K562 (cell line): ENCODE measurements around the gene PRDX3. TPM values are rescaled to one million over a fixed set of nuclear protein-coding genes. Genes with fewer than 3 reads are reported as not detected.

Source experiments
- BRF1 ChIP-seq: IDR thresholded peaks from 3 replicates; pipeline ENCODE4 v1.6.1; 2011; ENCODE audit warnings: borderline replicate concordance, mild to moderate bottlenecking; ENCODE audit not compliant: insufficient read length; ENCODE audit errors: extremely low read depth
- CREB3 ChIP-seq: fragments of 450-650 bp; conservative IDR thresholded peaks from 2 replicates; pipeline ENCODE4 v1.6.1; 2016; ENCODE audit warnings: missing genetic modification characterization, low read depth, mild to moderate bottlenecking, missing compliant biosample characterization, moderate library complexity
- E2F5 ChIP-seq: sonication (generic); formaldehyde crosslinking; IDR thresholded peaks from 2 replicates; pipeline ENCODE4 v1.8.0; 2022; ENCODE audit warnings: mild to moderate bottlenecking, missing genetic modification reagents
- HDAC1 ChIP-seq, 2 experiments: fragments of 450-650 bp; IDR thresholded peaks; 2 replicates each; pipeline ENCODE4 v1.6.1; 2016 to 2017; ENCODE audit warnings: inconsistent platforms in 1 of 2, mild to moderate bottlenecking in 1 of 2, moderate library complexity in 1 of 2
- HES1 ChIP-seq: fragments of 450-650 bp; IDR thresholded peaks from 2 replicates; pipeline ENCODE4 v1.6.1; 2016; ENCODE audit warnings: low read depth, mild to moderate bottlenecking, moderate library complexity
- IRF1 ChIP-seq: sonication (generic); formaldehyde crosslinking; IDR thresholded peaks from 2 replicates; pipeline ENCODE4 v1.8.0; 2022; ENCODE audit warnings: missing genetic modification reagents, mild to moderate bottlenecking, borderline replicate concordance
- KLF13 ChIP-seq: fragments of 450-650 bp; IDR thresholded peaks from 2 replicates; pipeline ENCODE4 v1.6.1; 2016; ENCODE audit warnings: missing genetic modification characterization, low read depth, mild to moderate bottlenecking, missing compliant biosample characterization, moderate library complexity, borderline replicate concordance
- L3MBTL2 ChIP-seq: fragments of 450-650 bp; IDR thresholded peaks from 2 replicates; pipeline ENCODE4 v1.6.1; 2016; ENCODE audit warnings: mild to moderate bottlenecking, moderate library complexity
- MAFK ChIP-seq: IDR thresholded peaks from 2 replicates; pipeline ENCODE4 v1.6.1; 2011; ENCODE audit warnings: low read length, improper control_type of control experiment
- MYC ChIP-seq, 2 experiments: fragments of 250-450 bp in 1 of 2; sonication (Bioruptor Pico) in 1 of 2; IDR thresholded peaks; 2 replicates each; pipeline versions ENCODE4 v1.5.1 to v1.6.1; 2012 to 2021; ENCODE audit warnings: low read depth in 2 of 2, borderline replicate concordance in 1 of 2, improper control_type of control experiment in 1 of 2, low read length in 1 of 2, mild to moderate bottlenecking in 1 of 2, moderate library complexity in 1 of 2
- NEUROD1 ChIP-seq: fragments of 150-350 bp; IDR thresholded peaks from 2 replicates; pipeline ENCODE4 v1.6.1; 2014; ENCODE audit warnings: borderline replicate concordance, low read length, low read depth; ENCODE audit not compliant: partially characterized antibody
- NR2C1 ChIP-seq, 2 experiments: fragments of 450-650 bp; IDR thresholded peaks; 2 replicates each; pipeline ENCODE4 v1.6.1; 2017; ENCODE audit warnings: mild to moderate bottlenecking in 2 of 2, antibody characterized with exemption in 1 of 2, inconsistent platforms in 1 of 2, missing compliant biosample characterization in 1 of 2, missing genetic modification characterization in 1 of 2
- NR2F6 ChIP-seq: fragments of 450-650 bp; formaldehyde crosslinking; IDR thresholded peaks from 2 replicates; pipeline ENCODE4 v1.4.0; 2020; ENCODE audit warnings: mild to moderate bottlenecking
- POLR2B ChIP-seq: fragments of 450-650 bp; IDR thresholded peaks from 2 replicates; pipeline ENCODE4 v1.6.1; 2018; ENCODE audit warnings: low read depth; ENCODE audit not compliant: partially characterized antibody
- SAFB ChIP-seq: fragments of 200-400 bp; formaldehyde crosslinking; IDR thresholded peaks from 2 replicates; pipeline ENCODE4 v1.6.1; 2017; ENCODE audit warnings: low read depth, low read length, borderline replicate concordance
- SMAD4 ChIP-seq: fragments of 250-450 bp; sonication (Bioruptor Pico); conservative IDR thresholded peaks from 2 replicates; pipeline ENCODE4 v1.8.0; 2021; ENCODE audit warnings: inconsistent platforms, mild to moderate bottlenecking, moderate library complexity
- TAF7 ChIP-seq: fragments of 450-650 bp; IDR thresholded peaks from 2 replicates; pipeline ENCODE4 v1.6.1; 2016; ENCODE audit warnings: missing genetic modification characterization, missing compliant biosample characterization
- VEZF1 ChIP-seq: fragments of 200-800 bp; sonication (Bioruptor generic); IDR thresholded peaks from 2 replicates; pipeline ENCODE4 v1.6.1; 2017; ENCODE audit warnings: missing genetic modification characterization, missing compliant biosample characterization
- ZBTB1 ChIP-seq: sonication (generic); formaldehyde crosslinking; IDR thresholded peaks from 2 replicates; pipeline ENCODE4 v1.8.1; 2023; ENCODE audit warnings: missing genetic modification reagents, low read depth, mild to moderate bottlenecking, borderline replicate concordance
- ZFP36 ChIP-seq: fragments of 150-350 bp; IDR thresholded peaks from 2 replicates; pipeline ENCODE4 v1.6.1; 2018; ENCODE audit warnings: low read length, low read depth; ENCODE audit not compliant: partially characterized antibody
- polyA plus RNA-seq, 8 experiments: library from polyadenylated mRNA; depleted of rRNA in 4 of 8; stranded (reverse) in 5 of 8; unstranded in 3 of 8; fragments of >200 nt; fragmentation: Nextera tagmentation in 2 of 8; fragmentation: Illumina TruSeq in 1 of 8; extraction: Ambion mirVana in 2 of 8; extraction: Trizol in 1 of 8; gene quantifications; 2 replicates each; pipeline versions ENCODE4 v1.2.1 to v1.2.3, GENCODE V29; 2011 to 2014; ENCODE audit warnings: inconsistent platforms in 1 of 8, missing spikeins in 1 of 8
- total RNA-seq, 7 experiments: library from RNA; depleted of rRNA in 6 of 7; stranded (reverse); fragments of >200 nt in 6 of 7; fragmentation: Illumina TruSeq in 2 of 7; extraction: Trizol in 2 of 7; gene quantifications; 2 replicates each; pipeline versions ENCODE4 v1.2.1 to v1.2.3, GENCODE V29; 2011 to 2021; ENCODE audit warnings: low replicate concordance in 1 of 7

Gene PRDX3
- total and polyA plus RNA-seq, 9 of the 15 experiments (the other 6 are each of a cell fraction or from before 2014, with no cell fraction given), result 122 to 994 (median 173) TPM

GRCh38 chr10:119165171-119166117, 13.2 kb downstream of the PRDX3 start, which contains the start of gene SFXN4 (continued):
- TF ChIP-seq SMAD4 (CRISPR knock-in tag) (peak; percentile 59; the same call in 1 of the 2 replicates), VEZF1 (CRISPR knock-in tag) (peak; percentile 76), E2F5 (no peak), ZBTB1 (CRISPR knock-in tag) (0 out of 2 replicates have a peak, but pooled peaks have one; percentile 23), HDAC1 (IDR thresholded peaks at IDR 0.05) (peak in 1 of 2 experiments; percentile 79; a peak in 2 of 4 replicates), NEUROD1 (no peak), HES1 (no peak), CREB3 (peak; percentile 76), MAFK (no peak), NR2F6 (CRISPR knock-in tag) (peak; percentile 12; the same call in 1 of the 2 replicates), POLR2B (peak; percentile 54), NR2C1 (IDR thresholded peaks at IDR 0.05) (0 out of 2 replicates have a peak, but pooled peaks have one; percentile 47), NR2C1 (tag; IDR thresholded peaks at IDR 0.05) (peak; percentile 70), IRF1 (no peak), MYC (IDR thresholded peaks at IDR 0.05; ENCODE audit: low read depth, low read length) (peak; percentile 99), MYC (CRISPR knock-in tag; IDR thresholded peaks at IDR 0.05; ENCODE audit: borderline replicate concordance, low read depth) (peak; percentile 96; the same call in 1 of the 2 replicates), BRF1 (no peak), L3MBTL2 (peak; percentile 67), ZFP36 (peak; percentile 5), SAFB (0 out of 2 replicates have a peak, but pooled peaks have one; percentile 30), KLF13 (tag) (peak; percentile 68; the same call in 1 of the 2 replicates), TAF7 (0 out of 2 replicates have a peak, but pooled peaks have one; percentile 14)
